Stimulated activated CD8-positive, alpha-beta memory T cell treated with anti-CD3 and anti-CD28 coated beads, Interleukin-12 subunit alpha, Interleukin-12 subunit beta, amount 100 ng/mL, for 4 hours (primary cell): Measurements from ENCODE around the gene SLC22A1.
"Not testable (repeated sequence)": the region's sequence is repeated elsewhere in the genome, so short reads cannot be mapped to it uniquely, and the experiment has no call there.

Experiments
- DNase-seq: peaks from one replicate; pipeline ENCODE4 v3.0.0-alpha.2; 2020; ENCODE audit warnings: low read depth

The SLC22A1 gene

DNA sequence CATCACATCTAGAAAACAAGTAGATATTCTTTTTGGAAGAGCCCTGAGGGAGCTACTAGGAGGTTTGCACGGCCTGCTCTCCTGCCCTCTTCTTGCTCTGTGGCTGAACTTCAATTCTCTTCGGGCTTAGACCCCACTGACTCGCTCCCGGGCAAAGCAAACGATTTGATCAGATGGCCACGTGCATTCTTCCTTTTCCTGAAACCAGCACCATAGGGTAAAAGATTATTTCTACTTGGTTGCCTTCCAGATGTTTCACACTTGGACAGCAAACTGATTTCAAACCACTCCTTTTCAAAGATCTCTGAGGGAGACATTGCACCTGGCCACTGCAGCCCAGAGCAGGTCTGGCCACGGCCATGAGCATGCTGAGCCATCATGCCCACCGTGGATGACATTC is at the start of gene SLC22A1:
TSS of gene SLC22A1 (plus strand) at position 258 of the 400 bp plus-strand sequence. CDS start at position 379, 121 bp downstream.
- DNase-seq = no peak

DNA sequence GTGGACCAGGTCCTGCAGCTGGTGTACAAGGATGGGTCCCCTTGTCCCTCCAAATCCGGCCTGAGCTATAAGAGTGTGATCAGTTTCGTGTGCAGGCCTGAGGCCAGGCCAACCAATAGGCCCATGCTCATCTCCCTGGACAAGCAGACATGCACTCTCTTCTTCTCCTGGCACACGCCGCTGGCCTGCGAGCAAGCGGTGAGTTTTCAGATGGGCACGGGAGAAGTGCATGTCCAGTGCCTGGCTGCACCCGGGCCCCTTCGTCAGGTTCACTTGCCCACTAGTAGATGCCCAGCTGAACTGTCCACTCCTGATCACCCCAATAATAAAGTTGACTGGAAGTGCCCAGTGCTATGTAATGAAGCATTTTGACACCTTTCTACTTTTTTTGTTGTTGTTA is 48.3 kb upstream of the SLC22A1 start:
- DNase-seq = no peak

DNA sequence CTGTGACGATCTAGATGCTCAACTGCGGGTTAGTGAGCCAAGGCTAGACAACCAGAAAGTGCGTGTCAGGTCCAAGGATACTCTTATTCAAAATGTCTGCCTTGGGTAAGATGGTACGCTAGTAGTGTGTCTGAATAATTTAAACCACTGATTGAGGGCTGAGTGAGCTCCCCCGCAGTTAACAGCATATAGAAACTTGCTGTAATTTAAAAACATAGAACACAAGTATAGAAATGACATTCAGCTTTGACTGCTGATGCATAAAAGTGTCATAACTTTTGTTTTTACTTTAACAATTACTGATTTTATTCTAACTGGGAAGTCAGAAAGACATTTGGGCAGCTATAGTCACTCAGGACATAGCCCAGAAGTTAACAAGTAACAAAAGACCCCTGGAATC is 45.6 kb upstream of the SLC22A1 start:
- DNase-seq = no peak

DNA sequence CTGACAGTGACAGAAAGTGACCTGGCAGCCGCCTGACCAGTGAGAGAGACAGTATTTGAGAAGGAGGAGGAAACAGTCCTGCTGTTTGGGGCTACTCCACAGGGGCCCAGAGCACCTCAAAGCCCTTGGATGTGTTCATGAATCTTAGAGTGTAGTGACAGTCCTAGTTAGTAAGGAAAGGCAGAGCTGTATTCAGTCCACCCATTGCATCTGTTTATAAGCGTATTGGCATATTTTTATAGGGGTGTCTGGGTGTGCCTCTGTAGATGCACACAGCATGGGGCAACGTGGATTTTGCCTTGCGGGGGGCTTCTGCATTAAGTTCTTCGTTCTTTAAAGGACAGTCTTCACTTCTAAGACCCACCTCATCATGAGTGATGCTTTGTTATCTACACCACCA is 44.6 kb upstream of the SLC22A1 start:
- DNase-seq = no peak

DNA sequence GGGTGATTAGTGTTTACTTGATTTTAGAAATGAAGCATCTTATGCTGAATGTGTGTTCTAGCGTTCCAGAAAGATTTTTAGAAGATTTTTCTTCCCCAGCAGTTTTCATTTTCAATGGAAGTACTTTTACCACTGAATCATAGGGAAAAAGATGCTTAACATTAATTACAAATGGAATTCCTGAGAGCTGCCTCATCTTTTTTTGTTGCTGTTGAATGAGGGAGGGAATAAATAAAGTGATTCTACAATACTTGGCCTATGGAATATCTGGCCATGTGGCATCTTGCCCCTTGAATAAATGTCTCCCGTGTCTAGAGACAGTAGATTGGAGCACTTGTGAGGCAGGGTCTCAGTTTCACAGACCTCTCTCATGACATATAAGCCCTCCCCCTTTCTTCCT is 44.1 kb upstream of the SLC22A1 start:
- DNase-seq = no peak

DNA sequence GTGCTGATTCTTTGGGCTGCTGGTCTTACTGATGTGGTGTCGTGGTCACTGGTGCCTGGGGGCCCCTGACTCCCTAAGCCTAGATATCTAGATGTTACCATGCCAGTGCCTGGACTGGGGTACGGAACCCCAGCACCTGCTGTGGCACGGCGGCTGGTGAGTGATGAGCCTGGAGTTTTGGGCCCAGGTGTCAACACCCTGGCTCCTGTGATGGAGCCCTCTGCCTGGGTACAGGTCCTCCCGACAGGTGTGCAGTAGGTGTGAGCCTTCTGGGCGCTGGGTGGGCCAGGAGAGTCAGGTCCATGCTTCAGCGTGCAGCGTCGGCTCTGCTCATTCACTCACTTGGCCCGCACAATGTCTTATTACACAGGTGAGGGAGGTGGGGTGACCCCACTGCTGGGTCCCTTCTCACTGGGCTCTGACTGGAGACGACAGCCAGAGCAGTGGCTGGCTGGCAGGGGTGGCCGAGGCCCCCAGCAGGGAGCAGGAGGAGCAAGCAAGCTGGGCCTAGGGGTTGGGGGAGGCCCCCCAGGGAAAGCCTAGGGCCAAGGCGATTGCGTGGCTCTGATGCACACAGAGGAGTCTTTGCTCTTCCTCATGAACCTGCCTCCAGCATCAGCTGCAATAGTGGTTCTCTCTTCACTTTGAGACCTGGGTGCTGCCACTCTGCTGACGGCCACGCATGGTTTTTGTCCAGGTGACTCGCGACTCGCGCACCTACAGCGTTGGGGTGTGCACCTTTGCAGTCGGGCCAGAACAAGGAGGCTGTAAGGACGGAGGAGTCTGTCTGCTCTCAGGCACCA is 42.5 kb upstream of the SLC22A1 start:
- DNase-seq = no peak

DNA sequence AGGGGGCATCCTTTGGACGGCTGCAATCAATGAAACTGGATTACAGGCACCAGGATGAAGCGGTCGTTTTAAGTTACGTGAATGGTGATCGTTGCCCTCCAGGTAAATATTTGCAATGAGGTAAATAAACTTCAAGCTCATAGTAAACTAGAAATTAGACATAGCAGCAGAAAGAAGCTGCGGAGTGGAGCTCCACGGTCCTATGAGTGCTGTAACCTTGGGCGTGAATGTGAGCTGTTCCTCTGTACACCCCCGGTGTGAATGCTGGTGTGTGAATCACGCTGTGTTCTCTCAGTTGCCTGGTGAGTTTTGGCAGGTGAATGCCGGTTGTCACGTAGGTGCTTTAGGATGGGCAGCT is 42.0 kb upstream of the SLC22A1 start:
- no peak for DNase-seq

DNA sequence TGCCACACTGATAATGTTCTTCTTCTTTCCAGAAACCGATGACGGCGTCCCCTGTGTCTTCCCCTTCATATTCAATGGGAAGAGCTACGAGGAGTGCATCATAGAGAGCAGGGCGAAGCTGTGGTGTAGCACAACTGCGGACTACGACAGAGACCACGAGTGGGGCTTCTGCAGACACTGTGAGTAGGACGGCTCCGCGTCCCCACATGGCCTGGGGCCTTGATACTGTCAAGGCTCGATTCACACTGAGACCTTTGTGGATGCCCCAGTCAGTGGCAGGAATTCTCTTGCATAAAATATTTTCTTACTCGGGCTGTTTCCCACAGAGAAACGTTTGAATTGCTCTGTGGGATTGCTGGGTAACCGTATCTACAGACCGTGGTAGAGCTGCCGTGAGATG is 41.5 kb upstream of the SLC22A1 start:
- DNase-seq = no peak

DNA sequence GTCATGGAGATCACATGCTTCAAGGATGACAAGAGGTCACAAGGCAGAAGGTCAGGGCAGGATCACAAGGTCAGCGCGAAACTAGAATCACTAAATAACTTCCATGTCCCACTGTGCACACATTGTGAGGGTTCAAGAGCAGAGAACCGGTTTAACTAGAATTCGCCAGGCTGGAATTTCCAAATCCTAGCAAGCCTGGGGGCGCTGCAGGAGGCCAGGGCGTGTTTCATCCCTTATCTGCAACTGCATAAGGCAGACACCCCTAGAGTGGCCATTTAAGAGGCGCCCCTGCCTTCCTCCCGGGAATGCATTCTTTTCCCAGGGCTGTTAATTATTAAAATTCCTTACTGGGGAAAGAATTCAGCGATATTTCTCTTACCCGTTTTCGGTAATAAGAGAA is 40.2 kb upstream of the SLC22A1 start:
- no peak for DNase-seq

DNA sequence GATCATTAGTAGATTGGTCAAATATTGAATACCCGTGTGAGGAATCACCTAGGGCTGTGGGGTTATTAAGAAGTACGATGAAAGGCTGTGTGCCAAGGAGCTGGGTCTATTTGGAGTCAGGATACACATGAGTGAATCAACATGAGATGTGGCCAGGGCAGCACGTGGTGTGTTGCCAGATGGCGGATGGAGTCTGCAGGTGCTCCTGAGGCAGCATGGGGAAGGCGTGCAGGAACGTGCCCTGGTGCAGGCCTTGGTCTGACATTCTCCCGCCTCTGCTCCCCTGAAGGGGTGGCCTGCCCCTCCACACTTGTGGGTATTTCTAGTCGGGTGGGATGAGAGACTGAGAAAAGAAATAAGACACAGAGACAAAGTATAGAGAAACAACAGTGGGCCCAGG is 39.0 kb upstream of the SLC22A1 start:
- no peak for DNase-seq

DNA sequence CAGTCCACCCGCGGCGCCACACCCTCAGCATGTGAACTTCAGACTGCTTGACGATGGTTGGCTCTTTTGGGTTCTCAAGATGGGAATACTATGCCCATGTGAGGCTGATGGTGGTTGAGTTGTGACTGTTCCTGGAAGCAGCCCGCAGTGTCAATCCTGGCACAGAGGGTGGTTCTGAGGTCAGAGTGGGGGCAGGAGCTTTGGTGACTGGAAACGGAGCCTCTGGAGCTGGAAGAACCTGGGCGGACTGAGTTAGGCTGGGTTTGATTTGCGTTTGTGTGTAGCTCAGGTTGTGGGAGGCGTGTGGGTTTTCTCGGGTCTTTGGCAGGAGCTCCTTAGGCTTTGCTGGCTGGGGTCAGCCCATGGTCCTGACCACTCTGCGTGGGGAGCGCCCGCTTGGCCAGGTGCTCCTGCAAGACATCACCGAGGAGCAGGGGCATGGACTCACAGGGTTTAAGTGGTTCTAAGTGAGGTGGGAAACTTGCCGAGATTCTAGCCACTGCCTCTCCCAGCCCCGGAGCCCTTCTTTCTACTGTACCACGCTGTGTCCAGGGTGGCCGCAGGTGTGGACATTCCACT is 37.3 kb upstream of the SLC22A1 start:
- no peak for DNase-seq

DNA sequence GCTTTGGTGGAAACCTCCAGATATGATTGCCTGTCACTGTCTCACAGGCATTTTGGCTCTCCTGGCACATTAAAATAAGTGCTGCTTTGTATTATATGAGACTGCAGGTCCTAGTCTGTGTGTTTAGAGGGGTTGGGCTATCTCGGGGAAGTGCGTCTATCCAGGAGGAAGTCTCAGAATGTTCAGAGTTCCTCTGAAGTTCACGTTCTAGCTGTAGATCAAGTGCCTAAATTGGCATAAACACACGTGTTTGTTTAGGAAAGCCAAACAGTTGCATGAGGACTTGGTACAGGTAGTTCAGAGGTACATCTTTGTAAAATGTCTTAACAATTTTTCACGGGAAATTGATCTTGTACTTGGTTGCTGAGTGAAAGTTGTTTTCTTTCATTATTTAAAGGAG is 36.4 kb upstream of the SLC22A1 start:
- DNase-seq = no peak

DNA sequence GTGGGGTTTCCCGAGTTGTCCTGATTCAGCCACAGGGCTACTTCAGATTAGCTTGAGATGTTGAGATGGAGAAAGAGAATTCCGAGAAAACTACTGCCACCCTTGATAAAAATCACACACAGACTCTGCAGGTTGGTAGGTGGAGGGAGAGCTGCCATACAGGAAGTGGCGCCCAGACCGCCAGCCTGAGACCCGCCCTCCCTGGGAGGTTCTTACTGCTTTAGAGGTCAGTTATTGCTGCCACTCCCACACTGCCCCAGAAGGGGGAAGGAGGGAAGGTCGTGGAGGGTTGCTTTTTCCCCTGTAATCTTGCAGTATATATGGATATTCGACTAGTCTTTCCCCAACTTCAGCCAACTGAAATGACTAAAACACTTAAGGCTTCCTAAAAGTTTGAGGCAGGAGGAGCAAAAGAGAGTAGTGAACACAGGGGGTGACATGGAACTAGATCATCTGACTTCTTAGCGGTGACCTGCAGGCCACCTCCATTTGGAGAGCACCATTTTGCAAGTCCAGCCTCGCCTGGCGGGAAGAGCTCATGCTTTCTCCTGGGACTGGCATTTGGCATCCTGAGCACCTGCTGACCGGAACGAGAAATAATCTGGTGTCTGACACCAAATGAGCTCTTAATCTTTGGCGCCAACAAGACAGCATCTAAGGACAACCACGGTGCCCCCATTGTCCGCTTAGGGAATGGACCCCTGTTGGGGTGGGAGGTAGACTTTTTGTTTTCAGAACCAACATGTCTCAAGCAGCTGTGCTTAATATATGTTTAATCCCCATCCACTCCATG is 35.7 kb upstream of the SLC22A1 start:
- no peak for DNase-seq

DNA sequence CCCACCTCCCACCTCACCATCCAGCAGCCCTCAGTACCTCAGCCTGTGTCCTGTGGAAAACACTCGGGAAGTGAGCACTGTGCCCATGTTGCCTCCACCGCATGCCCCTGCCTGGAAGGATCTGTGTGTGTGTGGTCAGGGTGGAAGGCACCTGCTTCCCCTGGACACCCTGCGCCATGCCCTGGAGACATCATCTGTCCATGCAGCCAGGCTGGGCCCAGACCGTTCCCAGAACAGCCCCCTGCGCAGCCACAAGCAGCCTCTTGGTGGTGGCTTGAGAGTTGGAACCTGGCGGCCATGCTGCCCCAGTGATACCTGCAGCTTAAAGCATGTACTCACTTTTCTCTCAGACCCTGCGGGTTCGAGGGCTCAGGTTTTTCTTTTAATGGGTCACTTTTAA is 34.9 kb upstream of the SLC22A1 start:
- no peak for DNase-seq

DNA sequence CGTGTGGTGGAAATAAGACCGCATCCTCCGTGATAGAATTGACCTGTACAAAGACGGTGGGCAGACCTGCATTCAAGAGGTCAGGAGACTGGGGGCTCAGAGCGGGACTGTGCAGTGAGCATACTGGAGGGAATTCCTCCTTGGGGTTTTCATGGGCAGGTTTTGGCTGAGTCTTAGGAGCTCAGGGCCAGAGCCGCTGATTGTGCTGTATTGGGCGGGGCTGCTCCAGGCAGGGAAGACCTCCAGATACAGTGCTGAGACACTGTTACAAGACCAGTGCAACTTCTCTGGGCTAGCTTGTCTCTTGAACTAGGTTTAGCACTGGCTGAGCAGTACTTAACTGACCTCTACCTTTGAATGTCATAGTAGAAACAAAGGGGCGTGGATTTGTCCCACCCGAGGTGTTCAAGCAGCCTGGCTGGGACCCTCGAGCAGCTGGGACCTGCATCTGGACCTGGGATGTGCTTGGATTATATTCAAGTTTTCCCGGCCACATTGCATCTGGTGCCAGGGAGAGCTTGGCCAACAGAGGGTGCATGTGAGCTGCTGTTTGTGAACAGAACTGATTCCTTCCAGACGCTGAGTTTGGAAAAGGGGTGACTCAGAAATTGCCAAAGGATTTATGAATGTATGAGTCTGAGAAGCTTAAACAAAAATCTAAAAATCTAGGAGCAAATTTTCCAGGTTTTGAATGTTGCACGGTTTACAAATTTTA is 33.4 kb upstream of the SLC22A1 start:
- no peak for DNase-seq

DNA sequence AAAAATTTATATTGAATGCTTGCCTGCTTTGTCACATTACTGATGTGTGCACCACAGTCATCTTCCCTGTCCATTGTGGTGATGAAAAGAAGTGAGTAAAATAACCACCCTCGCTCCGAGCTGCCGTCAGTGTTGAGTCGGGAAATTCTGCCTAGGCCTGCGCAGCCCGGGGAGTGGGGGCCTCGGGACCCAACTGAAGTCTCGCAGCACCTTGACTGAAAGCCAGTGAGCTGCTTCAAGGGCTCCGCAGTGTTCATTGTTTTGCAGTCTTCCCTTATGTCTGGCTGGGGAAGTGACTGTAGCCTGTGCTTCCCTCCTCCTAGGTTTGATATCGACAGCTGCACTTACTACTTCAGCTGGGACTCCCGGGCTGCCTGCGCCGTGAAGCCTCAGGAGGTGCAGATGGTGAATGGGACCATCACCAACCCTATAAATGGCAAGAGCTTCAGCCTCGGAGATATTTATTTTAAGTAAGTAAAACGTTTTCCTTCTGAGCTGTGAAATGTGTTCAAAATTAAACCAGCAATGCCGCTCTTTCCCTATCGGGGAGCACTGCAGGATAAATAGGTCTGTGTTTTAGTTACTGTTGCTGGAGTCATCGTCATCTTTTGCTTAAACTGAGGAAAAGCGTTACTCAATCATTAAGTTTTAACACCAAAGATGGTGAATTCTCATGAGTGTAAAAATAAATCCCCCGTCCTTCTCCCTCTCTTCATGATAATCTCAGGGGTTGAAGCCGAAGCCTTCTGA is 32.7 kb upstream of the SLC22A1 start:
- DNase-seq = no peak

DNA sequence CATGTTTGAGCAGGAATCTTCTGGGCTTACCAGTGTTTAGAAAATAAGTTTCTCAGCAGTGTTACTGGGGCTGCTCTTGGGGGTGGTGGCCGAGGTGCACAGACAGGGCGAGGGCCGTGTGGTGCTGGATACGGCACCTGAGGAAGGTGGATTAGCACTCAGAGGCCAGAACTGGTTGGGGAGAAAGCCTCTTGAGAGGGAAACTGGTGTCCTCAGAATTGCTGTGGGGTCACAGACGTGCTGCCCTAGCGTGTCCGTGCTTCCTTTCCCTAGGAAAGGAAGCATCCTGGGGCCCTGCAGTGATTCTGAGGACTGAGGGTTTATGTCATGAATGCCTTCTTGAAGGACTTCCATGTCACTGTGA is 32.1 kb upstream of the SLC22A1 start:
- no peak for DNase-seq

DNA sequence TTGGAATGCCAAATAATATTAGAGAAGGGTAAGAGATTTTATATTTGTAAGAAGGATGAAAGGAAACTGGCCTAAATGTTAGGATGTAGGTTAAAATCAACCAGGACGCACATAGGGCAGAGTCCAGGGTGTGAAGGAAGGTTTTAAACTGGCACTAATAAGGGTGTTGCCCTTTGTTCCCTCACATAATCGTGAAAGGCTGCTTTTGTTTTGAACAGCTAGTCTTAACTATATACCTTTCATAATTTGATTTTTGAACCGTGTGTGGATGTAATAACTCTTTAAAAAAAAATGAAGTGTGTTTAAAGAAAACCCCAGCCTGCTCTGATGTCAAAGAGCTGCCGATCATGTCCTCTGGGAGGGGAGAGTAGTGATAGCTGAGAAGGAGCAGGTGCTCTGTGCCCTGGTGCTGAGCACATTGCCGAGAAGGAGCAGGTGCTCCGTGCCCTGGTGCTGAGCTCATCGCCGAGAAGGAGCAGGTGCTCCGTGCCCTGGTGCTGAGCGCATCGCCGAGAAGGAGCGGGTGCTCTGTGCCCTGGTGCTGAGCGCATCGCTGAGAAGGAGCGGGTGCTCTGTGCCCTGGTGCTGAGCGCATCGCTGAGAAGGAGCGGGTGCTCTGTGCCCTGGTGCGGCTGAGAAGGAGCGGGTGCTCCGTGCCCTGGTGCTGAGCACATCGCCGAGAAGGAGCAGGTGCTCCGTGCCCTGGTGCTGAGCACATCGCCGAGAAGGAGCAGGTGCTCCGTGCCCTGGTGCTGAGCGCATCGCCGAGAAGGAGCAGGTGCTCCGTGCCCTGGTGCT is 31.0 kb upstream of the SLC22A1 start:
- not testable (repeated sequence) for DNase-seq

DNA sequence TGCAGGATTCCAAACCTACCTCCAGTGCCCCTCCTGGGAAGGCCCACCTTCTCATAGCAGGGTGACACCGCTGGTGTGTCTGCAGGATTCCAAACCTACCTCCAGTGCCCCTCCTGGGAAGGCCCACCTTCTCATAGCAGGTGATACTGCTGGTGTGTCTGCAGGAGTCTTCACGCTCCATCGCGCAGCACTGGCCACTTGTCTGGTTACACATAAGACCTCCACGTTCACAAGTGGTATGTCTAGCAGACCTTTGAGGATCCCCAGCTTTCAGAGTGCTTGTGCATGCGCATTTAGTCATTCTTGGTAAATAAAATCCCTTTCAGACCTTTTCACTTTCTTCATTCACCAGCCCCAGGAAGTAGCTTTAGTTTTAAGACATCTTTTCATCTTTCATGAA is 29.4 kb upstream of the SLC22A1 start:
- DNase-seq = not testable (repeated sequence)

DNA sequence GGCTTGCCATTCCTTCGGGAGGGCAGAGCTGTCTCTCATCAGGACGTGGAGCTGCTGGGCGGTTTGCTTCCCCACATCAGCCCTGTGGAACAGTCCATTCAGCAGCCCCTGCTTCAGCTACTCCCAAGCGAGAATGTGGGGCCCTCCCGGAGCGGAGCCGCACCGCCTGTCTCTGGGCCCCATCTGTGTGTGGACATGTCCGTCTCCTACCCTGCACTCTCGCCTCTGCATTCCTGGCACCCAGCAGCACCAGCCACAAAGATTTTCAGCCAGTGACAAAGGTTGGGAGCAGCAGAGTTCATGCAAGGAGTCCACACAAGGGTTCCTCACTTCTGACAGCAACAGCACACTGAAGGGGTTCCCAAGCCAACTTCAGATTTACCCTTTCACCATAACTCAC is 29.0 kb upstream of the SLC22A1 start:
- DNase-seq = no peak

DNA sequence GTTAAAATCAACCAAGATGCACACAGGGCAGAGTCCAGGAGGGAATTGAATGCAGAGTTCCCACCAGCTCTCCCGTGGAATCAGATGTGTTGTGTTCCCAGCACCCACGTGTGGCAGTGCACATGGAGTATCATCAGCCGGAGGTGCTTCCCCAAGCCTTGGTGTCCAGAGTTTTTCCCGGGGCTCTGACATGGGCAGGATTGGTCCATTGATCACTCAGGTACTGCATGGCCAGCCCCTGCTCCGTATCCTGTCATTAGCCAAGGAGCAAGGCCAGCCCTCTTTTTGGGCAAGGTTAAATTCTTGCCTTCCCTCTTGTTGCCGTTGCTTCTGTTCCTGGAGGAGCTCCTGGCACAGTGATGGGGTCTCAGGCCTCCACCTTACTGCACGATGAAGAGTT is 28.6 kb upstream of the SLC22A1 start:
- DNase-seq = no peak
